Activated T-helper 1 cell treated with anti-CD3 and anti-CD28 coated beads, Interleukin-2, amount 50 U/mL, for 16 hours (primary cell): Measurements from ENCODE around the gene PLXNB1.

Experiments used
- DNase-seq, 2 donors: peaks; one replicate each; pipeline ENCODE4 v3.0.0-alpha.2; 2020; ENCODE audit warnings: low read depth in 1 of 2, low spot score in 1 of 2

Gene PLXNB1

GRCh38 chr3:48372377-48372770 lies 57.5 kb downstream of the PLXNB1 start:
- no peak for DNase-seq

- no peak for DNase-seq
Measured at GRCh38 chr3:48371651-48372376, 58.1 kb downstream of the PLXNB1 start, which contains the start of gene FBXW12. Gene FBXW12, plus strand, starts transcription at chr3:48372219. Its CDS starts 549 bp downstream, at chr3:48372768.

- no peak for DNase-seq
Measured at GRCh38 chr3:48370333-48370713, 59.6 kb downstream of the PLXNB1 start.

GRCh38 chr3:48369693-48370332 lies 60.1 kb downstream of the PLXNB1 start:
- DNase-seq = no peak

- DNase-seq = no peak
Measured at GRCh38 chr3:48367201-48367600, 62.7 kb downstream of the PLXNB1 start.

GRCh38 chr3:48364840-48365239 lies 65.0 kb downstream of the PLXNB1 start:
- DNase-seq = no peak

- no peak for DNase-seq
Measured at GRCh38 chr3:48361928-48362327, 68.0 kb downstream of the PLXNB1 start.

DNA sequence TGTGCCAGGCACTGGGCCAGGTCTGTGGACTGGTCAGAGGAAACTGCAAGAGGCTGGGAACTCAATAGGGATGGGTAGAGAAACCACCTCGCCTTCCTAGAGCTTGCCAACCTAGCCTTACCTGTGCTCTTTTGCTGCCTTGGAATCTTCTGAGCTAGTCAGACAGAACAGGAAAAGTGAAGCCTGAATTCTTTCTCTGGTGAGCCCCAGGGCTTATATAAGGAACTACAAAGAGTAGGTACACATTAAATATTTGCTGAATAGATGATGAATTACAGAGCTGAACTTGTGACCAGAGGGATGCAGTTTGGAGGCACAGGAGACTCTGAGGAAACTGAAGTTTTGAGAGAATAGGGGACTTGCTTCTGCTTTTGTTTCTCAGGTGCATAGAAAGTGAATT lies 73.5 kb downstream of the PLXNB1 start:
- no peak for DNase-seq

GRCh38 chr3:48353987-48354386 lies 75.9 kb downstream of the PLXNB1 start:
- DNase-seq = no peak
